Cardiac septum (tissue), 1 donor: ENCODE measurements around the gene GRIN2B. TPM values are rescaled to one million over a fixed set of nuclear protein-coding genes. Genes with fewer than 3 reads are reported as not detected.

Source experiments
- DNase-seq: peaks from one replicate; pipeline ENCODE4 v3.0.0-alpha.2; 2020; ENCODE audit warnings: low spot score
- intact Hi-C: fragments of 100-400 bp; cut with DNase I; formaldehyde crosslinking; loops from one replicate; pipeline ENCODE4 v1.14.0; 2022
- total RNA-seq: library from RNA; stranded (reverse); fragmentation: NEBNext Ultra II Directional; extraction: Animal tissue kit (Norgen Biotek cat#: 25700); gene quantifications from one replicate; pipeline ENCODE4 v1.2.1, GENCODE V29; 2021
- donor health status: DM: no; HTN: no; CAD: no.

The GRIN2B gene
- total RNA-seq, 1 donor from 2014 or later = 0.16 TPM

DNA sequence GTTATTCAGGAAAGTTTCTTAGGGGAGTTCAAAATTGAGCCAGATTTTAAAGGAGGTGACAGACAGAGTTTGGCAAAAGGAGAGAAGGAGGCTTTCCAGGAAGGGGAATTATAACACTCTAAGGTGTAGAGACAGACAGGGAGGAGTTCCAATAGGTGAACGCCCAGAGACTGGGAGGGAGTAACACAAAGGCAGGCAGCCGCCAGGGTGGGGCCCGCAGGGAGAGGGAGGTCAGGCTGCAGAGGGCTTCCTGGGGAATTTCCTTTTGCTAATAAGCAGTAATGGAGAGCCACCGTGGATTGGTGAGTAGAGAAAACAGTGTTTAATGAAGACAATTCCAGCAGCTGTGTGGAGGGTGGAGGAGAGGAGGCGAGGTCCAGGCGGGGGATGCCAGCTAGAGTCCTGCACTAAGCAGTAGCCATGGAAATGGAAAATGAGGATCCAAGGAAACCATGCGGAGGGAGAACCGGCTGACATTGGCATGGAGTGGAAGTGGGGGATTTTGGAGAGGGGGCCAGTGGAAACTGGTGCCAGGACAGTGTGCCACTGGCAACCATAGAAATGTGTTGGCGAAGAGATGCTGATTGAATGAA, 22.2 kb downstream of the GRIN2B start:
- DNase-seq = no peak
- intact Hi-C loops = no loop called here

DNA sequence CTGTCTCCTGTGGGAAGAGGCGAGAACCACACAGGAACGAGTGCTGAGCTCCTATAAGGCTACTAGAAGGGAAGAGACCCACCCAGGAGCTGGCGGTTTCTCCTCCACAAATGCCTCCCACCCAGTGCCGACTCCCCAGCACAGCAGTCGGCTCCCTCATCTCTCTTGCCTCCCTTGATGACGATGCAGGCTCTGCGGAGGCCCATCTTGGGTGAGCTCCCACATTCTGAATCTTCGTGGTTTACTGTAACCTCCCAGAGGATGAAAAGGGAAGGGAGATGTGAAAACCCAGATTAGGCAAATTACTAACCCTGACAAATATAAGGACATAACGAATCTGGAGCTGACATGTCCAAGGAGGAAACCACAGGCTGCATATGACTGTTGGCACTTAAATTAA, 23.8 kb downstream of the GRIN2B start:
- DNase-seq = no peak
- intact Hi-C loops = no loop called here

DNA sequence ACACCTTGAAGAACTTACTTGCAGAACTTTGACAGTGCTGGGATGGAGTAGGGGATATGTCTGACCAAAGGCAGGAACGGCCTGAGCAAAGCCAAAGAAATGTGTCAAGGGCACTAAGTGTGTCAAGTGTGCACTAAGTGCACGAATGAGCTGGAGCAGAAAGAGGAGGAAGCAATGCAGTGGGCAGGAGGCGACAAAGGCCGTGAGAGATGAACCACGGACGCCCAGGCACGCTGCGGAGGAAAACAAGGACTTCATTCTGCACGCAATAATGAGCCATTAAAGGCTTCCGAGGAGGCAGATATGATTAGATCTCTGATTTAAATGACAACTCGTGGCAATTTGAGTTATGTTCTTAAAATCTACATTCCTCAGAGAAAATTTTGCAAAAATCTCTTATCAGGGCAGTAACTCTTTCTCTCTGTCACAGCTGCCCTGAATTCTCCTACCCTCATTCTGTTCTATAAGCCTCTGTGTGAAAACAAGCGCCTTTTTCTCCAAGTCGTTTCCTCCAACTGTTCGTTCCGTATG, 25.3 kb downstream of the GRIN2B start:
- intact Hi-C loops = no loop called here
- no peak for DNase-seq

DNA sequence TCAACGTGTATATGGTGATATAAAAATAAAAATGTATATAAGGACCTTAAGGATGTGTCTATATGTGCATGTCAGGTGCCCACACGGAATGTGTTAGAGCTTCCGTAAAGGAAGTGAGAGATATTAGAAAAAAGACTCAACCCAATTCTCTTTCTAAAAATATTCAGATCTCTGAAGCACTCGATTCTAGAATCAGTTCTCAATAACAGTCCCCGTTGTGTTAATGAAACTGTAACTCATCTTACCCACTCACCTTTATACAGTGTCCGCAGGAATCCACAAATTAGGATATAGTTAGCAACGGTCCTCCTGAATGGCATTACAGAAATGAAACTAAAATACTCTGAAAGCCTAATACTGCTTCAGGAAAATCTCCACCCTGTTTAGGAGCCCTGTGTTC, 29.3 kb downstream of the GRIN2B start:
- intact Hi-C loops = no loop called here
- DNase-seq = no peak

DNA sequence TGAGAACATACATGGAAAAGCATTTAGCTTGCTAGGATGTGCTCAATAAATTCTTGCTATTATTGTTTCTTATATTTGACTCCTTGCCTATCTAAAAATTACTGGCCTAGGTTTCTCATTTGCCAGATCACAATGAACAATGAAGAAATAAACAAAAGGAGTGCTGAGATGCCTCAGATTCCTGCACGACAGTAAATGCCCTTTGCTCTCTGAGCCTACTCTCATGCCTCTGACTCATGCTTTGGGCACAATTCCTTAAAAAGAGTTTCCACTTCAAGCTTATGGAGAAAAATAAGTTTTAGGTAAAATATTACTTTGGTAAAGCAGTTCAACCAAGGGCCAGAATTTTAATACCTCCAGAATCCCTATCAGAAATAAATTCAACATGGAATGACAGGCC, 30.9 kb downstream of the GRIN2B start:
- no peak for DNase-seq
- intact Hi-C loops = no loop called here

DNA sequence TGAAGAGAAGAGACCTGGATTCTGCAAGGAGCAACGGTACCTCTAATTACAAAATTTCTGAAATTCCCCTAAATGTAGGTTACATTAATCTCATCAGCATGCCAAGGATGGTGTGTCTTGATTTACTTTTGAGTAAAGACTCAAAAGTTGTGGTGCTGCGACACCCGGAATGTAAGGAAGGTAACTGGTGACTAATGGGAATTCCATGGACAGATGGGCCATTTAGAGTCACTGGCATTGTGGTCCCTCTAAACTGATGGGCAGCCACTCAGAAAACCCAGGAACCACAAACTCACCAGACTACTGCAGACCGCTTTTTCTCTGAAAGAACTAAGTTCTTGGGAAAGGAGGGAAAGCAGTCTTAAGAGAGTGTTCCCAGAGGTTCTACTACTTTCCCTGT, 32.8 kb downstream of the GRIN2B start:
- no peak for DNase-seq
- intact Hi-C loops = no loop called here

DNA sequence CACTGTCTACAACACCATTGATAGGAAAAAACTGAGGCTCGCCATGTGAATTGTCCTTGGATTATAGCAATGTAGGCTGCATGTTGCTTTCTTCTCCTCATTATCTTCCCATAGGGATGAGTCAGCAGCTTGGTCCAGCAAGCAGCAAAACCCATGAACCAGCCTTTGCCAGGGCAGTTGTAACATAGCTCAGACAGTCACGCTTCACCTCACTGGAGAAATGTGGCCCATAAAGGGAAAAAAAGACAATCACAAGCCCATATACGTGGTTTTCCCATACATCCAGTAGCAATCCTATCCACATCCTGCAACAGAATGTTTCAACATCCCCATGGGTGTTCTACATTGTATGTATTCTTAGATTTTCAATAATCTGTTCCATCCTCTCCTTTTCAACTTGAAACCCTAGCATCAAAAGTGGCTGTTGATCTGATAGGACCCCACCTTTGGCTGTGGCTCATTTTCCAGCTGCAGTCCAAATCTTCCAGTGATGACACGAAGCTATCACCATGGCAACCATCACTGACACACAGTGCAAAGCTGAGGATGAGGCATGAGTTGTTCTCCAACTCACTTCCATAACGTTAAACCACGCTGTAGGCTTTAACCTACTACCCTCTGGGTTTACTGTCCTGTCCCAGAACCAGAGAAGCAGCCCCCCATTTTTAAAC, 34.0 kb downstream of the GRIN2B start:
- DNase-seq = no peak
- intact Hi-C loops = no loop called here

DNA sequence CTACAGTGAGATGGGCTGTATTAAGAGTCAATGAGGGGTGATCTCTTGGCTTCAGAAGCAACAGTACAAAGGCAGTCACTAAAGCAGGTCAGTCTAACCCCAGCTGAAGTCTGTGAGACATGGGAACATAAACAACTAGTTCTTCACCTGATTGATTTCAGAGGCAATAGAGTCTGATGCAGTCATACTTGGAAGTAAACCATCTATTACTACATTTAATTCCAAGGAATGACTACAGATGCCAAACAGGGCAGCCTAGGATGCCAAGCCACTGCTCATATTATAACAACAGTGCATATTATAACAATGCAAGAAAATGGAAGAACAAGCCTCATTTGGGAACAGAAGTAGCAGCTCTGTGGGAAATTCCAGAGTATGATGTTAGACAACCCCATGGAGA, 35.8 kb downstream of the GRIN2B start:
- intact Hi-C loops = no loop called here
- no peak for DNase-seq

GRCh38 chr12:13945236-13945635, 36.2 kb downstream of the GRIN2B start:
- intact Hi-C loops = no loop called here
- DNase-seq = no peak

DNA sequence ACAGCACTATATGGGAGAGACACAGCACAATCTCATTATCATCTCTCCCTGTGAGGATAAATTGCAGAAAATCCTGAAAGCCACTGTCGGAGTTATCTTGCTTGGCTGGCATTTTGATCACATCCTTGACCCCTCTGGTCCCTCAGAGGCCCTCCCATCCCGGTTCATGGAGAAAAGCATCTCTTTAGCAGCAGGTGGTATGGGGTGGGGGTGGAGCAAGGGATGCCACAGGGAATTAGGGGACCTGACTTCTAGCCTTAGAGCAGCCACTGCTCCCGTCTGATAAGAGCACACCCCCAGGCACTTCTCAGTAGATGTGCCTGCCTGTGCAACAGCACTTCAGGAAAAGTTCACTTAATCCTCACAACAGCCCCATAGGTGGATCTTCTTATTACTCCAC, 38.6 kb downstream of the GRIN2B start:
- DNase-seq = no peak
- intact Hi-C loops = loop anchor here (5.0 kb wide), 1 partner anchor 201 kb away; no protein-coding TSS in a partner anchor

DNA sequence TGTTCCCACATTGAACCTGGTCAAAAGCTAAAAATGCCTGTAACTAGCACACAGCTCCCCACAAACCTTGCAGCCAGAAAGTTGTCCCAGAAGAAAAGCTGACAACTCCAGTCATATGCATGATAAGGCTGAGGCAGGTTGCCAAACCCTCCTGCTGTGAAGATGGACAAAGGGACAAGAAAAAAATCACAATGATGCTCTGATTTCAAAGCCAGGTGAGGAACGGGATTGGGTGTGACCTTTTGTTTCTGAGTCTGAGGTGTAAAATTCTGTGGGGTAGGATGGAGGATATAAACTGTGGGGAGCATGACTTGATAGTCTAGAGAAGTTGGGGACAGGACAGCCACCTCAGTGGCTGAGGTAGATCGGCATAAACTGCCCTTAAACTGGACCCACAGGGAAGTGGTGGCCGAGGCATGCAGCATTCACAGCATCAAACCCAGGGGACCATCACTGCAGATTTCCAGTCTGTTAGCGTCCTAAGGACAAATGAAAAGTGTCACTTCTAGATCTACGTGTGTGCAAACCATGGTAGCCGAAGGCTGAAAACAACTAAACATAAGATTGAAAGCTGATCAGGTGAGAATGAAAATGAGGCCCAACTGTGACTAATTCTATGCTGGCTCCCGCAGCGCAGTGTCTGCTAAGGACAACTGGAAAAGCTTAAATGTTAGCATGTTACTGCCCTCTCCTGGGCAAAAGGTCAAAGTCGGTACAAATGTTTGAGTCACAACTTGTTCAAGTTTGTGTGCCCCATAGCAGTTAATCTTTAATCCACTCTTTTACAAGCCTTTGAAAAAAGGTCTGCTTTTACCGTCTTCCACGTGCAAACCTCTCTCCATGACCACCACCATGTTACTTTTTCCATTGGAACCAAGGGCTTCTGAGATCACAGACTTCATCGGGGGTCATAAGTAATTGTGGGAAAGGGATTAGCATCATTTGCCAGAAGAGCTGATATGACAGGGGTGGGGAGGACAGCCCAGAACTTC, 39.8 kb downstream of the GRIN2B start:
- DNase-seq = no peak
- intact Hi-C loops = loop anchor here (5.0 kb wide), 1 partner anchor 199 kb away; no protein-coding TSS in a partner anchor

- DNase-seq = no peak
- intact Hi-C loops = loop anchor here (5.0 kb wide), 1 partner anchor 198 kb away; no protein-coding TSS in a partner anchor
Measured at GRCh38 chr12:13940335-13940865, 41.0 kb downstream of the GRIN2B start.

GRCh38 chr12:13937735-13938134, 43.7 kb downstream of the GRIN2B start:
- intact Hi-C loops = no loop called here
- DNase-seq = no peak

GRCh38 chr12:13935169-13935568, 46.2 kb downstream of the GRIN2B start:
- intact Hi-C loops = no loop called here
- no peak for DNase-seq
